RPMI7951 (cell line): ENCODE measurements around the gene KIF25. TPM values are rescaled to one million over a fixed set of nuclear protein-coding genes. Genes with fewer than 3 reads are reported as not detected.

Experiments
- DNase-seq: peaks from one replicate; pipeline ENCODE4 v3.0.0-alpha.2; 2012; ENCODE audit warnings: low read depth
- total RNA-seq: library from RNA; depleted of rRNA; stranded (reverse); fragments of >200 nt; shearing (Covaris generic); gene quantifications from 2 replicates; pipeline ENCODE4 v1.2.3, GENCODE V29; 2014

Gene KIF25
- total RNA-seq, 1 experiment from 2014 or later: 0.36 TPM

GRCh38 chr6:168016176-168016620, 18.7 kb downstream of the KIF25 start:
- no peak for DNase-seq

- peak; percentile 79 for DNase-seq
Observed at GRCh38 chr6:168016721-168017525, 19.5 kb downstream of the KIF25 start.

- DNase-seq: no peak
Observed at GRCh38 chr6:168017629-168018028, 20.2 kb downstream of the KIF25 start.

GRCh38 chr6:168018664-168019063, 21.2 kb downstream of the KIF25 start:
- DNase-seq: no peak

- no peak for DNase-seq
Observed at GRCh38 chr6:168020242-168020641, 22.8 kb downstream of the KIF25 start.

- DNase-seq: no peak
Observed at GRCh38 chr6:168021581-168021980, 24.1 kb downstream of the KIF25 start.

GRCh38 chr6:168022488-168023321, 25.2 kb downstream of the KIF25 start:
- DNase-seq: no peak

GRCh38 chr6:168024951-168025510, 27.6 kb downstream of the KIF25 start:
- no peak for DNase-seq

GRCh38 chr6:168025831-168026710, 28.6 kb downstream of the KIF25 start:
- no peak for DNase-seq

GRCh38 chr6:168026925-168027324, 29.5 kb downstream of the KIF25 start:
- DNase-seq: no peak

GRCh38 chr6:168027521-168027920, 30.1 kb downstream of the KIF25 start:
- no peak for DNase-seq

GRCh38 chr6:168028181-168028580, 30.7 kb downstream of the KIF25 start:
- no peak for DNase-seq

GRCh38 chr6:168029459-168030217, 32.2 kb downstream of the KIF25 start:
- DNase-seq: no peak

GRCh38 chr6:168030218-168030746, 32.8 kb downstream of the KIF25 start:
- no peak for DNase-seq

GRCh38 chr6:168030908-168031307, 33.4 kb downstream of the KIF25 start:
- DNase-seq: no peak

- DNase-seq: peak; percentile 92
Observed at GRCh38 chr6:168031411-168031971, 34.0 kb downstream of the KIF25 start.

GRCh38 chr6:168032005-168032760, 34.7 kb downstream of the KIF25 start:
- DNase-seq: peak; percentile 95

- DNase-seq: no peak
Observed at GRCh38 chr6:168033791-168034190, 36.3 kb downstream of the KIF25 start.

- no peak for DNase-seq
Observed at GRCh38 chr6:168034537-168034936, 37.1 kb downstream of the KIF25 start.
